GM12878 (cell line): ENCODE measurements around the gene ERC1.
"Not testable (repeated sequence)": the region's sequence is repeated elsewhere in the genome, so short reads cannot be mapped to it uniquely, and the experiment has no call there.

Source experiments
- CTCF ChIP-seq, 3 experiments: IDR thresholded peaks in 2 of 3; conservative IDR thresholded peaks in 1 of 3; 2 replicates each; pipeline ENCODE4 v1.5.1; 2011; ENCODE audit warnings: low read depth in 3 of 3, low read length in 3 of 3, mild to moderate bottlenecking in 3 of 3, control low read depth in 2 of 3, moderate library complexity in 2 of 3, inconsistent platforms in 1 of 3, mixed read lengths in 1 of 3; ENCODE audit not compliant: control insufficient read depth in 2 of 3, insufficient read depth in 1 of 3; ENCODE audit errors: extremely low read depth in 1 of 3
- POLR2A ChIP-seq: IDR thresholded peaks from 2 replicates; pipeline ENCODE4 v1.6.1; 2011; ENCODE audit warnings: low read depth, mild to moderate bottlenecking, low read length
- RAD21 ChIP-seq: IDR thresholded peaks from 2 replicates; pipeline ENCODE4 v1.6.1; 2011; ENCODE audit warnings: mild to moderate bottlenecking, low read depth, low read length, moderate library complexity; ENCODE audit not compliant: insufficient read depth
- YBX1 ChIP-seq: fragments of 450-650 bp; IDR thresholded peaks from 2 replicates; pipeline ENCODE4 v1.6.1; 2016; ENCODE audit warnings: antibody characterized with exemption
- ZBTB33 ChIP-seq: fragments of 450-650 bp; IDR thresholded peaks from 2 replicates; pipeline ENCODE4 v1.6.1; 2017; ENCODE audit warnings: mild to moderate bottlenecking
- TF ChIP-seq, protein P1 (sequence below): IDR thresholded peaks from 2 replicates; pipeline ENCODE4 v1.6.1; 2012; ENCODE audit warnings: low read depth, low read length, improper control_type of control experiment

DNA sequence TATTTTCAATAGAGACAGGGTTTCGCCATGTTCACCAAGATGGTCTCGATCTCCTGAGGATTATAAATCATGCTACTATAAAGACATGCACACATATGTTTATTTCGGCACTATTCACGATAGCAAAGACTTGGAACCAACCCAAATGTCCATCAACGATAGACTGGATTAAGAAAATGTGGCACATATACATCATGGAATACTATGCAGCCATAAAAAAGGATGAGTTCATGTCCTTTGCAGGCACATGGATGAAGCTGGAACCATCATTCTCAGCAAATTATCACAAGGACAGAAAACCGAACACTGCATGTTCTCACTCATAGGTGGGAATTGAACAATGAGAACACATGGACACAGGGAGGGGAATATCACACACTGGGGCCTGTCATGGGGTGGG lies 350.2 kb downstream of the ERC1 start:
- TF ChIP-seq, protein P1, sequence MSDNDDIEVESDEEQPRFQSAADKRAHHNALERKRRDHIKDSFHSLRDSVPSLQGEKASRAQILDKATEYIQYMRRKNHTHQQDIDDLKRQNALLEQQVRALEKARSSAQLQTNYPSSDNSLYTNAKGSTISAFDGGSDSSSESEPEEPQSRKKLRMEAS, result not testable (repeated sequence)
- not testable (repeated sequence) for TF ChIP-seq RAD21; POLR2A; CTCF (IDR thresholded peaks at IDR 0.05 in 2 of 3, conservative IDR thresholded peaks at IDR 0.05 in 1 of 3; ENCODE audit: control insufficient read depth in 2 of 3, extremely low read depth in 1 of 3, insufficient read depth in 1 of 3, low read depth in 3 of 3, low read length in 3 of 3); YBX1; ZBTB33
